CD4-positive, alpha-beta T cell treated with Interleukin-6 for 4 hours (primary cell): ENCODE measurements around the gene SKOR1.

ENCODE experiments used
- DNase-seq: peaks from one replicate; pipeline ENCODE4 v3.0.0-alpha.2; 2020; ENCODE audit warnings: mixed read lengths

SKOR1 gene

DNA sequence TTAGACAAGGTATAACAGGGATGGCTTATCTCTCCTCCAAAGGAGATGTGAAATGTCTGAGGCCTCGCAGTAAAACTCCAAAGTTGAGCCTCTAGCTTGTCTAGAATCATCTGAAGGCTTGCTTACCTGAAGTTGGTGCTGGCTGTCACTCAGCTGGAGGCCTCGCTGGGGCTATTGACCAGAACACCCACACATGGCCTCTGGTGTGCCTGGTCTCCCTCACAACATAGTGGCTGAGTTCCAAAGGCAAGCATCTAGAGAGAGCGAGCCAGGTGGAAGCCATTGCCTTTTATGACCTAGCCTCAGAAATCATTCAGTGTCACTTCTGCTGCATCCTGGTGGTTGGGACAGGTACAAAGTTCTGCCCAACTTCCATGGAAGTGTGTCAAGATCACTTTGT is 31.9 kb downstream of the SKOR1 start:
- no peak for DNase-seq

DNA sequence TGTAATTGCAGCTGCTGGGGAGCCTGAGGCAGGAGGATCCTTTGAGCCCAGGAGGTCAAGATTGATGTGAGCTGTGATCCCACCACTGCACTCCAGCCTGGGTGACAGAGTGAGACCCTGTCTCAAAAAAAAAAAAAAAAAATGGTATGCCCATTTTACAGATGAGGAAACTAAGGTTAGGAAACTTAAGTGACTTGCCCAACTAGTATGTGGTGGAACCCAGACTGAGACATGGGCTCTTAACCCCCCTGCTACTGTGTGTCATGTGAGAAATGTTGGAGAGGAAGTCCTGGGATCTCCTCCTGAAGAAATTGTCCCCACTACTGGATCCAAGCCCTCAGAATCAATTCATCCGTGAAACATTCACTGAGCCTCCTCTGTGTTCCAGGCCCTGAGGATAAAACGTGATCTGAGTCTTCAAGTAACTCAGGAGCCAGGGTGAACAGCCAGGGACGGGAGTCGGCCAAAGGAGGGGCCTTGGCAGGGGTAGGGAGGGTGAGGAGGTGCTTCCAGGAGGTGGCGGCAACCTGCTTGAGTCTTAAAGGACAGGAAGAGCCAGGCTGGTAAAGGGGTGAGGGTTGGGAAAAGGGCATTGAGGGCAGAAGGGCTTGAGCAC is 34.1 kb downstream of the SKOR1 start:
- no peak for DNase-seq

- no peak for DNase-seq
Observed at GRCh38 chr15:67861983-67862382, 36.7 kb downstream of the SKOR1 start.

- no peak for DNase-seq
Observed at GRCh38 chr15:67862750-67863441, 37.6 kb downstream of the SKOR1 start.

GRCh38 chr15:67863442-67863987 is 38.2 kb downstream of the SKOR1 start:
- DNase-seq, result peak; percentile 76

DNA sequence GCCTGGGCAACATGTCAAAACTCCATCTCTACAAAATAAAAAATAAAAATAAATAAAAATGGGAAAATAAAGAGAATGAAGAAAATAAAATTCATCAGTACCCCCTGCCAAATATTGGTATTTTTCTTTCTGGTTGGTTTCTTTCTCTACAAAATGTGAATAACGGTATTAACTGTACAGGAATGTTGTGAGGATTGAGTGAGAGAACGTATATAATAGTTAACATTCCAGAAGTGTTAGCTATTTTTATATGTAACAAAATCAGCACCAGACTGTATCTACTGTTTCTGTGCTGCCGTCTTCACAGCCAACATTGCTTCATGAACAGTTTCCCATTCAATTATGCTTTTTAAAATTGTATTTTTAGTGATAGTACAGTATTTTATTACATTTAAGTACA is 40.0 kb downstream of the SKOR1 start:
- DNase-seq, result no peak

DNA sequence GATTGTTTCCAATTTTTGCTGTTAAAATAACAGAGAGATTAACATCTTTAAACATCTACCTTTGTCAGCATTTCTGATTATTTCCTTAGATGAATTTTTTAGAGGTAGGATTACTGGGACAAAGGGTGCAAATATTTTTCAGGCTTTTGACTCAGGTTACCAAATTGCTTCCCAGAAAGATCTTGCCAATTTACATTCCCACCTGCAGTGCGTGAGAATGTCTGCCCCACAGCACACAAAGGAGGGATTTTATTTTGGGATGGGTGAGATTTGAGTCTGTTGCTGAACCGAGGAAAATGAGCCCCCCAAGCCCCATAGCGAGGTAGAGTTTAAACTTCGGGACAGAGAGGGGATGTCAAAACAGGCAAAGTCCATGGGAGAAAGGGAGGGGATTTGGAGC is 40.5 kb downstream of the SKOR1 start:
- DNase-seq, result no peak

DNA sequence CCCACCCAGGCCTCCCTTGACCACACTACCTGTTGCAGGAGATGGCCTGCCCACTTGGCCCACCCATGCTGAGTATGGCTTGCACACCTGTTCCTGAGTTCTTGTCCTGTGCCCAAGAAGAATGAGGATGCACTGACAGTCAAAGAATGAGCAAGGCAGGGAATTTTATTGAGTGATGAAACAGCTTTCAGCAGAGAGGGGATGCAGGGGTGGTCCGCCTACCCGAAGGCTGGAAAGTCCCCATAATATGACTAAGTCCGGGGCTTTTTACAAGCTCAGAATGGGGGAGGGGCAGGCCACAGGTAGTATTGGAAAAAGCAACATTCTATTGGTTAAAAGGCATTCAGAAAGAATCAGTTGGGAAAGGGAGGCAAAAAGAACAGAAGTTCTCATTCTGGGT is 44.4 kb downstream of the SKOR1 start:
- DNase-seq, result no peak

DNA sequence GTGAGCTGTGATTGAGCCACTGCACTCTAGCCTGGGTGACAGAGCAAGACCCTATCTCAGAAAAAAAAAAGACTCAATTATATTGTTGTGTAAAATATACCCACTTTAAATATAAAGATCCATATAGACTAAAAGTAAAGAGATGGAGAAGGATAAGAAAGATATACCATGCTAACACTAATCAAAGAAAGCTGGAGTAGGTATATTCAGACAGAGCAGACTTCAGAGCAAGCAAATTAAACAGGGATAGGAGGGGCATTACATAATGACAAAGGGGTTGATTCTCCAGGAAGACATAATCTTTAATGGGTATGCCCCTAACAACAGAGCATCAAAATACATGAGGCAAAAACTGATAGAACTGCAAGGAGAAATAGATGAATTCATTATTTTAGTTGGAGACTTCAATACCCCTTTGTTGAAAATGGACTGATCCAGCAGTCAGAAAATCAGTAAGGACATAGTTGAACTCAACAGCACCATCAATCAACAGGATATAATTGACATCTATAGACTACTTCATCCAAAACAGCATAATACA is 45.6 kb downstream of the SKOR1 start:
- no peak for DNase-seq

- DNase-seq, result no peak
Observed at GRCh38 chr15:67873777-67874176, 48.5 kb downstream of the SKOR1 start.

- DNase-seq, result no peak
Observed at GRCh38 chr15:67878712-67879206, 53.5 kb downstream of the SKOR1 start.

DNA sequence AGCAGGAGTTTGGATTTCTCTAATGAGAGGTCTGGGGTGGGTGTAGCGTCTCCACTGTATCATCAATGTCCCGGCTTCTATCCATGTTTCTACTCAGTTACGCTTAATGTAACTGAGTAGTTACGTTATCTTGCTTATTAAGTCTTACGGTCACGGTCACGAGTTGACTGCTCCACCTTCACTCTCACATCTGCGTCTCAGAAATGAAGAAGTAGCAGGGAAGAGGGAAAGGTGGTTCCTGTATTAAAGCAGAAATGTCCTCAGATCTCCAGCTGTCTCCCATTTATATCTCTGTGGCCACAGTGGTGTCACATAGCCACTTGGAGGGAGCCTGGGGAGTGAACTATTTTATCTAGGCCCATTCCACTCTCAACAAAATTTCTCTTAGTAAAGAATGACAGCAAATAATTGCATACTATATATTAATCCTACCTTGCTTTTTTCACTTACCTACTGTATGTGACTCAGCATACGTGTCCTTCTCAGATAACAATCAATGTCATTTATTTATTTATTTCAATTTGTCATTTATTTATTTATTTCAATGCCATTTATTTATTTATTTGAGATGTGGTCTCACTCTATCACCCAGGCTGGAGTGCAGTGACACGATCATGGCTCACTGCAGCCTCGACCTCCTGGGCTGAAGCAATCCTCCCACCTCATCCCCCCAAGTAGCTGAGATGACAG is 54.3 kb downstream of the SKOR1 start:
- no peak for DNase-seq

- no peak for DNase-seq
Observed at GRCh38 chr15:67880651-67881182, 55.4 kb downstream of the SKOR1 start.

DNA sequence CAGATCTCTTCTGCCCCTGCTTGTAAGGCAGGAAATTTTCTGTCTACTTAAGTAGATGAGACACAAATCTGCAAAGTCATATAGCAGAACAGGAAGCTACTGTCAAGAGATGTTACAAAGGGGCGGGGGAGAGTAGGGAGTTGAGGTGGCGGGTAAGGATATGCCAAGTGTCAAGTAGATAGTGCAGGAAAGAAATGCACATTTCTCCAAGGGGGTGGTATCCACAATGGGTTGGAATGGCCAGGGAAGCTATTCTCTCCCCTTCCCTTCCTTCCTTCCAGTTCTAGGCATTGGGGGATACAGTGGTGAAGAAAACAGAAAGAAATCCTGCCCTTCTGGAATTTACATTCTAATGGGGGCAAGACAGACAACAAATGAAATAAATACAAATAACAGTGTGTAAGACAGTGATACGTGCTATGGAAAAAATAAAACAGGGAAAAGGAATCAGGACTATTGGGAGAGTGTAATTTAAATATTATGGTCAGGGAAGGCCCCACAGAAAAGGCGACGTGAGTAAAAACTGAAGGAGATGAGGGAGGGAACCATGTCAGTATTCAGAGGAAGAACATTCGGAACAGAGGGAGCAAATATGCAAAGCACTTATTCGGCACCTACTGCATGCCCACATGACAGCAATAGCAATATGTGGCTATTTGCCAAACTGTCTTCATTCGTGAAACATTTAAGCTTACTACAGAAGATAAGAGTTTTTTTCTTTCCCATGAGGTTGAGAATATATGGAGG is 57.4 kb downstream of the SKOR1 start:
- DNase-seq, result peak; percentile 19

GRCh38 chr15:67883234-67883773 is 58.0 kb downstream of the SKOR1 start:
- DNase-seq, result no peak

DNA sequence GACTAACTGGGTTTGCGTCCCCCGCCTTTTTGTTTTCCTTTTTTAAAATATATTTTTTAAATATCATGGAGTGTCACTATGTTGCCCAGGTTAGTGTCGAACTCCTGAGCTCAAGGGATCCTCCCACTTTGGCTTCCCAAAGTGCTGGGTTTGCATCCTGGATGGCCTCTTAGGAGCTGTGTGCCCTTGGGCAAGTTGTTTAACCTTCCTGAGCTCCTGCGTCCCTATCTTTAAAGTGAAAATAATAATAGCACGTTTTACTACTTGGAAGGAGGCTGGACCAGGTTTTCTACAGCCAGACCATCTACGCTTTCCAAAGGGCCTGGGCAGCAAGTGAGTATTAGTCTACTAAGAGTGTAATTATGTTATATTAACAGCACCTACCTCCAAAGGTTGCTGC is 58.7 kb downstream of the SKOR1 start:
- no peak for DNase-seq
